Fibroblast of the conjunctiva (primary cell): ENCODE measurements around the gene S100A12.

Experiments used
- DNase-seq: peaks from one replicate; pipeline ENCODE4 v3.0.0-alpha.2; 2010; ENCODE audit warnings: low read depth

S100A12 gene

DNA sequence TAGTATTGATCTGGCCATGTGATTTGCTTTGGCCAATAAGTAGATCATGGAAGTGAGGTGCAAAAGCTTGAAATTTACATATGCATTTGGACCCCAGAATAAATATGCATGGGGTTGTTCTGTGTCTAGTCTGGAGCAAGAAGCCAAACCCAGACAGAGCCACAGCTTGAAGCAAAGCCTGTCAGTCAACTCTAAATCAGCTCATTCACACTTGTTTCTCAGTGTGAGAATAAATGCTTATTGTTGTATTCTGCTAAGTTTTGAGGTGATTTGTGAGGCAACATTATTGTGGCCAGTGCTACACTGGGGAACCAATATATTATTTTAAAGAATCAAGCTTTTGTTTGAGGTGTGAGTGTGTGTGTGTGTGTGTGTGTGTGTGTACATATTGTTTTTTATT is 50.5 kb downstream of the S100A12 start:
- DNase-seq, result no peak
